ENCODE data around the gene LPAR5. TPM values are rescaled to one million over a fixed set of nuclear protein-coding genes. Genes with fewer than 3 reads are reported as not detected.

LPAR5 gene
- total and polyA plus RNA-seq, 4 donors, result 0.58 to 2.0 (median 1.1) TPM

- TF ChIP-seq RXRA (IDR thresholded peaks at IDR 0.05), result no peak
- no peak for TF ChIP-seq TAF1 (conservative IDR thresholded peaks at IDR 0.05)
- TF ChIP-seq SP1 (IDR thresholded peaks at IDR 0.05), result no peak
- no peak for TF ChIP-seq EGR1 (IDR thresholded peaks at IDR 0.05; ENCODE audit: low read depth in 2 of 2)
- TF ChIP-seq, protein P1, sequence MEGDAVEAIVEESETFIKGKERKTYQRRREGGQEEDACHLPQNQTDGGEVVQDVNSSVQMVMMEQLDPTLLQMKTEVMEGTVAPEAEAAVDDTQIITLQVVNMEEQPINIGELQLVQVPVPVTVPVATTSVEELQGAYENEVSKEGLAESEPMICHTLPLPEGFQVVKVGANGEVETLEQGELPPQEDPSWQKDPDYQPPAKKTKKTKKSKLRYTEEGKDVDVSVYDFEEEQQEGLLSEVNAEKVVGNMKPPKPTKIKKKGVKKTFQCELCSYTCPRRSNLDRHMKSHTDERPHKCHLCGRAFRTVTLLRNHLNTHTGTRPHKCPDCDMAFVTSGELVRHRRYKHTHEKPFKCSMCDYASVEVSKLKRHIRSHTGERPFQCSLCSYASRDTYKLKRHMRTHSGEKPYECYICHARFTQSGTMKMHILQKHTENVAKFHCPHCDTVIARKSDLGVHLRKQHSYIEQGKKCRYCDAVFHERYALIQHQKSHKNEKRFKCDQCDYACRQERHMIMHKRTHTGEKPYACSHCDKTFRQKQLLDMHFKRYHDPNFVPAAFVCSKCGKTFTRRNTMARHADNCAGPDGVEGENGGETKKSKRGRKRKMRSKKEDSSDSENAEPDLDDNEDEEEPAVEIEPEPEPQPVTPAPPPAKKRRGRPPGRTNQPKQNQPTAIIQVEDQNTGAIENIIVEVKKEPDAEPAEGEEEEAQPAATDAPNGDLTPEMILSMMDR (IDR thresholded peaks at IDR 0.05; ENCODE audit: low read depth, low read length, missing input control), result no peak
- no peak for TF ChIP-seq JUND (IDR thresholded peaks at IDR 0.05)
- TF ChIP-seq FOXA2 (IDR thresholded peaks at IDR 0.05), result no peak
- no peak for TF ChIP-seq HNF4A (conservative IDR thresholded peaks at IDR 0.05)
- TF ChIP-seq ATF3 (IDR thresholded peaks at IDR 0.05), result no peak
- TF ChIP-seq RAD21 (IDR thresholded peaks at IDR 0.05), result no peak
- TF ChIP-seq GABPA (IDR thresholded peaks at IDR 0.05 in 1 of 2, conservative IDR thresholded peaks at IDR 0.05 in 1 of 2), result no peak
- TF ChIP-seq, protein P2, sequence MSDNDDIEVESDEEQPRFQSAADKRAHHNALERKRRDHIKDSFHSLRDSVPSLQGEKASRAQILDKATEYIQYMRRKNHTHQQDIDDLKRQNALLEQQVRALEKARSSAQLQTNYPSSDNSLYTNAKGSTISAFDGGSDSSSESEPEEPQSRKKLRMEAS (IDR thresholded peaks at IDR 0.05), result no peak
- TF ChIP-seq, protein P3, sequence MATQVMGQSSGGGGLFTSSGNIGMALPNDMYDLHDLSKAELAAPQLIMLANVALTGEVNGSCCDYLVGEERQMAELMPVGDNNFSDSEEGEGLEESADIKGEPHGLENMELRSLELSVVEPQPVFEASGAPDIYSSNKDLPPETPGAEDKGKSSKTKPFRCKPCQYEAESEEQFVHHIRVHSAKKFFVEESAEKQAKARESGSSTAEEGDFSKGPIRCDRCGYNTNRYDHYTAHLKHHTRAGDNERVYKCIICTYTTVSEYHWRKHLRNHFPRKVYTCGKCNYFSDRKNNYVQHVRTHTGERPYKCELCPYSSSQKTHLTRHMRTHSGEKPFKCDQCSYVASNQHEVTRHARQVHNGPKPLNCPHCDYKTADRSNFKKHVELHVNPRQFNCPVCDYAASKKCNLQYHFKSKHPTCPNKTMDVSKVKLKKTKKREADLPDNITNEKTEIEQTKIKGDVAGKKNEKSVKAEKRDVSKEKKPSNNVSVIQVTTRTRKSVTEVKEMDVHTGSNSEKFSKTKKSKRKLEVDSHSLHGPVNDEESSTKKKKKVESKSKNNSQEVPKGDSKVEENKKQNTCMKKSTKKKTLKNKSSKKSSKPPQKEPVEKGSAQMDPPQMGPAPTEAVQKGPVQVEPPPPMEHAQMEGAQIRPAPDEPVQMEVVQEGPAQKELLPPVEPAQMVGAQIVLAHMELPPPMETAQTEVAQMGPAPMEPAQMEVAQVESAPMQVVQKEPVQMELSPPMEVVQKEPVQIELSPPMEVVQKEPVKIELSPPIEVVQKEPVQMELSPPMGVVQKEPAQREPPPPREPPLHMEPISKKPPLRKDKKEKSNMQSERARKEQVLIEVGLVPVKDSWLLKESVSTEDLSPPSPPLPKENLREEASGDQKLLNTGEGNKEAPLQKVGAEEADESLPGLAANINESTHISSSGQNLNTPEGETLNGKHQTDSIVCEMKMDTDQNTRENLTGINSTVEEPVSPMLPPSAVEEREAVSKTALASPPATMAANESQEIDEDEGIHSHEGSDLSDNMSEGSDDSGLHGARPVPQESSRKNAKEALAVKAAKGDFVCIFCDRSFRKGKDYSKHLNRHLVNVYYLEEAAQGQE (IDR thresholded peaks at IDR 0.05), result no peak
- TF ChIP-seq HNF4G (IDR thresholded peaks at IDR 0.05), result no peak
- no peak for TF ChIP-seq FOXA1 (IDR thresholded peaks at IDR 0.05)
- TF ChIP-seq NR2F2 (IDR thresholded peaks at IDR 0.05), result no peak
- no peak for TF ChIP-seq YY1 (IDR thresholded peaks at IDR 0.05)
- no peak for DNase-seq (ENCODE audit: low spot score)
- H3K9ac ChIP-seq (ENCODE audit: low read depth in 1 of 2, low read length in 2 of 2), result no peak overlapping the region
- H3K4me3 ChIP-seq (ENCODE audit: low read depth in 1 of 3, low read length in 3 of 3), result no peak overlapping the region
- no peaks in the 10 kb centered on the region for H3K27me3 ChIP-seq (ENCODE audit: control insufficient read depth in 4 of 4, insufficient read depth in 4 of 4, low read length in 3 of 4)
- no peak overlapping the region for H3K27ac ChIP-seq (ENCODE audit: low read depth in 1 of 2, low read length in 2 of 2)
- no peaks in the 10 kb centered on the region for H3K4me1 ChIP-seq (ENCODE audit: control insufficient read depth in 4 of 4, insufficient read depth in 4 of 4, low read length in 3 of 4)
- no peaks in the 10 kb centered on the region for H3K9me3 ChIP-seq (ENCODE audit: control insufficient read depth in 4 of 4, low read length in 3 of 4)
- peaks cover 34 to 79% (median 68%) of the 10 kb centered on the region in 4 donors for H3K36me3 ChIP-seq (ENCODE audit: control insufficient read depth in 4 of 4, insufficient read depth in 3 of 4, low read depth in 1 of 4, low read length in 3 of 4)
- 75% methylated on average over 8 of the region's 8 CpGs for WGBS
These were observed 60.1 kb downstream of the LPAR5 start for GRCh38 chr12:6575648-6576047.

- TF ChIP-seq RAD21 (IDR thresholded peaks at IDR 0.05), result no peak
- no peak for TF ChIP-seq YY1 (IDR thresholded peaks at IDR 0.05)
- TF ChIP-seq, protein P3 (IDR thresholded peaks at IDR 0.05), result no peak
- TF ChIP-seq TAF1 (conservative IDR thresholded peaks at IDR 0.05), result no peak
- no peak for TF ChIP-seq HNF4G (IDR thresholded peaks at IDR 0.05)
- TF ChIP-seq ATF3 (IDR thresholded peaks at IDR 0.05), result no peak
- no peak for TF ChIP-seq GABPA (IDR thresholded peaks at IDR 0.05 in 1 of 2, conservative IDR thresholded peaks at IDR 0.05 in 1 of 2)
- Histone ChIP-seq H3K4me3 (ENCODE audit: low read depth in 1 of 3, low read length in 3 of 3) (no peak overlapping the region), H3K27me3 (ENCODE audit: control insufficient read depth in 4 of 4, insufficient read depth in 4 of 4, low read length in 3 of 4) (no peaks in the 10 kb centered on the region), H3K27ac (ENCODE audit: low read depth in 1 of 2, low read length in 2 of 2) (no peak overlapping the region), H3K9me3 (ENCODE audit: control insufficient read depth in 4 of 4, low read length in 3 of 4) (no peaks in the 10 kb centered on the region), H3K9ac (ENCODE audit: low read depth in 1 of 2, low read length in 2 of 2) (no peak overlapping the region), H3K4me1 (ENCODE audit: control insufficient read depth in 4 of 4, insufficient read depth in 4 of 4, low read length in 3 of 4) (no peaks in the 10 kb centered on the region), H3K36me3 (ENCODE audit: control insufficient read depth in 4 of 4, insufficient read depth in 3 of 4, low read depth in 1 of 4, low read length in 3 of 4) (peaks cover 32 to 75% (median 70%) of the 10 kb centered on the region in 4 donors)
- DNase-seq (ENCODE audit: low spot score), result no peak
- WGBS, result 91% methylated on average over 4 of the region's 4 CpGs
These were observed 61.0 kb downstream of the LPAR5 start for GRCh38 chr12:6574576-6575295.

All from liver (tissue), 9 donors.